D721Med (cell line): Measurements from ENCODE around the gene BCCIP.

Experiments used
- DNase-seq: peaks from one replicate; pipeline ENCODE4 v3.0.0; 2011; ENCODE audit warnings: low spot score; ENCODE audit not compliant: insufficient read length
- FAIRE-seq: peaks from 2 replicates; lab custom pipeline; 2011; peaks lifted over from hg19 to GRCh38; lab: Jason Lieb, UNC
- TF ChIP-seq, protein P1 (sequence below): IDR thresholded peaks from 2 replicates; pipeline ENCODE4 v1.5.1; 2012; ENCODE audit warnings: mild to moderate bottlenecking, control low read depth; ENCODE audit not compliant: insufficient read depth; ENCODE audit errors: missing control alignments

BCCIP gene

DNA sequence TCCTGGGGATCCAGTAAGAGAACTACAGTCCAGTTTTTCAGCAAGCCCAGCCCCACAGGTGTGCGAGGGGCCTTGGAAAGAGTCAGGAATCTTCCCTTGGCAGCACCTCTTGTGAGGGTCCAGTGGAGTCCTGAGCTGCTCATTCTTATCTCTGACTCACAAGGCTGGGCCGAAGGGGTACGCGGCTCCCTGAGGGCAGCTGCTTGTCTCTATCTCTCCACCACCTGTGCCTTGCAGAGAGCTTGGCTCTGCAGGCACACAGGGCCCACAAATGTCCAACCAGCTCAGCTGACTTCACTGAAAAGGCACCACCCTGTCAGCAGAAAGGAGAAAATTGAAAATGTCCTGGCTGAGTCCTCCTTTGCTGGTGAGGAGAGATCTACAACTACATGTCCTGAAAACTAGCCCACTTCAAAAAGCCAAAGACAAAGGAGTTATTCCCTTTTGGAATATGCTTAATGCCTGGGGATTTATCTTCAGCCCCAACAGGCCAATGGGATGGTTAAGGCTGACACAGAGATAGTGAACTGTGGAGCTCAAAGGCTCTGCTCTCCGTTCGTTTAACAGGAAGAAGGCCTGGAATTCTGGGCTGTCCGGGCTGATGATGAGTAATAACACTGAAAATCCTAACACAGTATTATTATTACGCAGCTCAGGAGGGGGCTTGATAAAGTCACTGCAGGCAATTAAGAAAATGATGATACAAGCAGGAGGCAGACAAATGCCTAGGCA is 23.7 kb upstream of the BCCIP start:
- DNase-seq (no peak), FAIRE-seq (no peak)
- TF ChIP-seq, protein P1, sequence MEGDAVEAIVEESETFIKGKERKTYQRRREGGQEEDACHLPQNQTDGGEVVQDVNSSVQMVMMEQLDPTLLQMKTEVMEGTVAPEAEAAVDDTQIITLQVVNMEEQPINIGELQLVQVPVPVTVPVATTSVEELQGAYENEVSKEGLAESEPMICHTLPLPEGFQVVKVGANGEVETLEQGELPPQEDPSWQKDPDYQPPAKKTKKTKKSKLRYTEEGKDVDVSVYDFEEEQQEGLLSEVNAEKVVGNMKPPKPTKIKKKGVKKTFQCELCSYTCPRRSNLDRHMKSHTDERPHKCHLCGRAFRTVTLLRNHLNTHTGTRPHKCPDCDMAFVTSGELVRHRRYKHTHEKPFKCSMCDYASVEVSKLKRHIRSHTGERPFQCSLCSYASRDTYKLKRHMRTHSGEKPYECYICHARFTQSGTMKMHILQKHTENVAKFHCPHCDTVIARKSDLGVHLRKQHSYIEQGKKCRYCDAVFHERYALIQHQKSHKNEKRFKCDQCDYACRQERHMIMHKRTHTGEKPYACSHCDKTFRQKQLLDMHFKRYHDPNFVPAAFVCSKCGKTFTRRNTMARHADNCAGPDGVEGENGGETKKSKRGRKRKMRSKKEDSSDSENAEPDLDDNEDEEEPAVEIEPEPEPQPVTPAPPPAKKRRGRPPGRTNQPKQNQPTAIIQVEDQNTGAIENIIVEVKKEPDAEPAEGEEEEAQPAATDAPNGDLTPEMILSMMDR, result no peak

DNA sequence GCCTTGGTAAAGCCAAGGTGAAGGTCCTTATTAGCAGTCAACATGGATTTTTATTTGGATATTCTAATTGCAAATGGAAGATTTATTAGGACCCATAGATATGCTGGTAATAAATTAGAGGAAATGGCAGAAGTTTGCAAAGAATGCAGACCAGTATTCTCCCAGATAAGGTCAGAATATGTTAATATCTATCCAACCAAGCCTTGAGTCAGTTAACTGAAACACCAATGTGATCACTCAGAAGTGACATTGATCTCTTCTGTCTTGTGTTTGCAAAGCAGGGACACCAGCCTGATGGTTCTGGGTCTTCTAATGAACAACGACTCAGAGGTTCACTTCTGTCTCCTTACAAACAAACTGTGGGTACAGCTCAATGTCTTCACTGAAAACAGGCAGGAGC is 21.8 kb upstream of the BCCIP start:
- no peak for FAIRE-seq
- TF ChIP-seq, protein P1, result no peak
- no peak for DNase-seq

DNA sequence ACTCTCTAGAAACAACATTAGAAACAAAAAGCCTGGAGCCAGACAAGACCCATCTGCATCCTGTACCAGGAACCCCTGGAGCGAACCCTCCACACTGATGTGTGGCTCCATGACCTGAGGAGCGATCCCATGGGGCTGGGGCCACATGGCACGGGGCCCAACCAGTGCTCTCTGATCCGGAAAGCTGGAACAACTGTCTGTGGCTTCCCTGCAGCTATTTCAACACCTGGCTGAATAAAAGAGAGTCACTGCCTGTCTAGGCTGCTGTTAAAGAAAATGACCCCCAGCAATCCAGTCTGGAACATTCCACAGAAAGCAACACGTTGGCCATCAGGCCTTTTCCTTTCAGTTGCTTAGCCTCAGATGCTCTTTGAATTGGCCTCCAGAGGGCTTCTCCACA is 21.2 kb upstream of the BCCIP start:
- FAIRE-seq (no peak), DNase-seq (no peak)
- TF ChIP-seq, protein P1, result no peak

DNA sequence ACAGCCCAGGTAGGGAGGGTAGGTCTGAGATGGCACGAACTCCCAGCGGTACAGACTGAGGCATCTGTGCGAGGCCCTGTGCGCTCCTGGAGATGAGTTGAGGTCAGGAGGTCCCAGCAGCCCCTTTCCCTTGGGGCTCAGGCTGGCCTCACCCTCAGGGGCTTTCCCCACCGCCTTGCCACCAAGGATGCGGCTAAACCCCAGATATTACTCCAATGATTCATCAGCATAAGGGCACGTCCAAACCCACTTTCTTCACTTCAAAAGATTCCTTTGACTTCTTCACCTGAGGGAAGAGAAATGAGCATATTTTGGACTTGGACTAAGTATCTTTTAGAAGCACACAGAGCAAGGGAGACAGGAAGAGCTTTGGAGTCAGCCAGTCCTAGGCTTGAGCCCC is 20.6 kb upstream of the BCCIP start:
- no peak for FAIRE-seq
- TF ChIP-seq, protein P1, result no peak
- no peak for DNase-seq

DNA sequence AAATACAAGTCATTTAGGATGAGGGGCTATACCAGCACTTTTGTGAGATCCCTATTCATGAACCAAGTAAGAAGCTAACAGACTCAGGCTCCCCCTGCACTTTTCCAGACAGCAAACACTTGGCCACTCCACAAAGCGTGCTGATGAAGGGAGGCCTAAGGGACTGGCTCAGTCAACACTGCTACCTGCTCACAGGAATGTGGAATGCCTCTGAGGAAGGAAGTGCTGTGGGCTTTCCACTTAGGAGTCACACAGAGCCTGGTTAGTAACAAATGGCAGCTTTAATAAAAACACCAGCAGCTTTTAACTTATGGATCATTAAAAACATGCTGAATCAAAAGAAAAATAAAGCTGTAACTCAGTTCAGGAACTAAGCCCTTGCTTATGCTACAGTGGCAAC is 15.3 kb upstream of the BCCIP start:
- no peak for FAIRE-seq
- TF ChIP-seq, protein P1, result no peak
- no peak for DNase-seq

DNA sequence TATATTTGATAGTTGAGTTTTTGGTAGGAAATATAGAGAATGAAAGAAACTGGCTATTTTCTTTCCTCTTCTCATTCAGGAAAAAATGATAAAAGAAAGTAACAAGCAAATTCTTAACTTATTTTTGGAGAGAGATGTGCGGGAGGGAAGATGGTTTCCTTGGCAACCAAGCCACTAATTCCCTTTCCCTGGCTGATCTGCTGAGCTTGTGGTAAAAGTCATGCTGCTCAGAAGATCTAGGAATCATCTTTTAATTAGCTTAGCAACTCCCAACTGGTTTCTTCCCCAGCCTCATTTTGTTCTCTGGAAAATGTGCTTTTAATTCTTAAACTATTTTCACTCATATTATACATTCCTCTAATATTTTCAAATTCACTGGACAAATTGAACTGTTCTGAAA is 12.1 kb upstream of the BCCIP start:
- FAIRE-seq, result no peak
- DNase-seq, result peak; percentile 30
- TF ChIP-seq, protein P1, result no peak

DNA sequence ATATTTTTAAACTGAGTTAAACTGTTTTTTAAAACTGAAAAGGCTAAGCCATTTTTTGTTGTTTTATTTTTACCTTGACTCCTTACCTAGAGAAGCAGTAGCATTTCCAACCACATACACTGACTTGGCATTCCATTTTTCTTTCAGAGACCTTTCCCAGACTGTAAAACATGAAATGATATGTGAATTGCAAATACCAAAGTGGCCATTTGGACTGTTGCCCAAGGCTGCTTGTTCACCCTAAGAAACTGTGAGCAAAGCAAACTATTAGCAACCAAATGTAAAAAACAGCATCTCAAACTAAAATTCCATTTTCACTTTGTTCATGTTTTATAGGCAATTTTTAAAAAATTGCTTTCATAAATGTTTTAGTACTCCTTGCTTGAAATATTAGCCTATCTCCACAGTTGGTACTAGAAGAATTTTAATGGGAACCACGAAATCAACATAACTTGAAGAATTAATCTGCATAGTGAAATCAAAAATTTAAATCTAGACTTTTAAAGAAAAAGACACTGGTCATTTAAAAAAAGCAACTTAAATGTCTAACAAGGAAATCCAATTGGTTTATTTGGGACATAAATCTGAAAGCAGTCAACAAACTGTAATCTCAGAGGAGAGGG is 11.1 kb upstream of the BCCIP start:
- TF ChIP-seq, protein P1, result no peak
- no peak for FAIRE-seq
- no peak for DNase-seq
